OCI-LY7 (cell line): ENCODE data around the gene PSMB4.

Experiments
- EZH2phosphoT487 ChIP-seq: fragments of 200-600 bp; sonication (generic); IDR thresholded peaks from 2 replicates; pipeline ENCODE4 v1.6.1; 2018; ENCODE audit warnings: low read depth, borderline replicate concordance, mild to moderate bottlenecking, mixed run types, antibody characterized with exemption, low read length, moderate library complexity, mixed read lengths
- TF ChIP-seq, protein P1 (sequence below): fragments of 200-600 bp; sonication (generic); conservative IDR thresholded peaks from 2 replicates; pipeline ENCODE4 v1.5.1; 2014; ENCODE audit warnings: mild to moderate bottlenecking, antibody characterized with exemption, low read length, moderate library complexity, mixed read lengths

DNA sequence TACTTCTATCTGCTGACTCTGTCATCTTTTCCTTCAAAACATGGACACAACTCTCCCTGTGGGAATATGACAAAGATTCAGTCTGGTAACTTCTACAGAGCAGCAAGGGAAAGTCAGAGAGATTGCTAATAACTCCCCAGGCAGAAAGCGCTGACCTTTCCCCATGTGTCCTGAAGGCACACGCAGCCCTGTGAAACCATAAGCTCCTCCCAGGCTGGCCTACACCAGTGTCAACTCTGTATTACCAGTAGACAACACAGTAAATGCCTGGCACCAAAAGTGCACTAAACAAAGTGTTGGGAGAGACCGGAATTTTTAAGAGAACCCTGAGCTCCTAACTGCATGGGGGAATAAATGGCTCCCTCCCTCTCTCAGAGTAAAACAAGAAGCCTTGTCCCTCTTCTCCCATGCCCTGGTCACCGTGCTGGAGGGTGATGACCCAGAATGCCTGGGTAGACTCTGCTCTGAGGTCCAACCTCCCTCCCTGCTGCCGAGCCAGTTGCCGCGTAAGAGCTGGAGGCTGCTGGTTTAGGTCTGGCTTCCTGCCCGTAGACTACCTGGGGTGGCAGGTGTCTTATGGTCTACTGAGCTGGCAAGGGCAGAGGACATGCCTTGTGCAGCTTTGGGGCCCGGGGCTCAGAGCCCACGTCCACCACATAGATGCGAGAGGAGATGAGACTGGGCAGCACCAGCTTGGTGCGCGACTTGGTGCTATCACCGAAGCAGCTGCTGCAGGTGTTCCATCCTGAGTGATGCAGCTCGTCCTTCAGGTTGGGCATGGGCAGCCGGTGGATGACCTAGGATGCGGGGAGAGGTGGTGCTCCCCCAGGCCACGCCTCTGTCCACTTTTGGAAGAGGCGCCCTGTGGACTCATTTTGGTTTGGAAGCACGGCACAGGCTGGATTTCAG lies 30.7 kb upstream of the PSMB4 start:
- TF ChIP-seq, protein P1, sequence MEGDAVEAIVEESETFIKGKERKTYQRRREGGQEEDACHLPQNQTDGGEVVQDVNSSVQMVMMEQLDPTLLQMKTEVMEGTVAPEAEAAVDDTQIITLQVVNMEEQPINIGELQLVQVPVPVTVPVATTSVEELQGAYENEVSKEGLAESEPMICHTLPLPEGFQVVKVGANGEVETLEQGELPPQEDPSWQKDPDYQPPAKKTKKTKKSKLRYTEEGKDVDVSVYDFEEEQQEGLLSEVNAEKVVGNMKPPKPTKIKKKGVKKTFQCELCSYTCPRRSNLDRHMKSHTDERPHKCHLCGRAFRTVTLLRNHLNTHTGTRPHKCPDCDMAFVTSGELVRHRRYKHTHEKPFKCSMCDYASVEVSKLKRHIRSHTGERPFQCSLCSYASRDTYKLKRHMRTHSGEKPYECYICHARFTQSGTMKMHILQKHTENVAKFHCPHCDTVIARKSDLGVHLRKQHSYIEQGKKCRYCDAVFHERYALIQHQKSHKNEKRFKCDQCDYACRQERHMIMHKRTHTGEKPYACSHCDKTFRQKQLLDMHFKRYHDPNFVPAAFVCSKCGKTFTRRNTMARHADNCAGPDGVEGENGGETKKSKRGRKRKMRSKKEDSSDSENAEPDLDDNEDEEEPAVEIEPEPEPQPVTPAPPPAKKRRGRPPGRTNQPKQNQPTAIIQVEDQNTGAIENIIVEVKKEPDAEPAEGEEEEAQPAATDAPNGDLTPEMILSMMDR = no peak
- no peak for TF ChIP-seq EZH2phosphoT487
